GM12878 (cell line): ENCODE measurements around the gene LSM7.

Experiments used
- BACH1 ChIP-seq: fragments of 450-650 bp; IDR thresholded peaks from 2 replicates; pipeline ENCODE4 v1.6.1; 2017; ENCODE audit warnings: mild to moderate bottlenecking, borderline replicate concordance
- CTCF ChIP-seq, 3 experiments: IDR thresholded peaks in 2 of 3; conservative IDR thresholded peaks in 1 of 3; 2 replicates each; pipeline ENCODE4 v1.5.1; 2011; ENCODE audit warnings: low read depth in 3 of 3, low read length in 3 of 3, mild to moderate bottlenecking in 3 of 3, control low read depth in 2 of 3, moderate library complexity in 2 of 3, inconsistent platforms in 1 of 3, mixed read lengths in 1 of 3; ENCODE audit not compliant: control insufficient read depth in 2 of 3, insufficient read depth in 1 of 3; ENCODE audit errors: extremely low read depth in 1 of 3
- HDGF ChIP-seq: fragments of 450-650 bp; IDR thresholded peaks from 2 replicates; pipeline ENCODE4 v1.6.1; 2016; ENCODE audit warnings: antibody characterized with exemption
- POLR2A ChIP-seq: IDR thresholded peaks from 2 replicates; pipeline ENCODE4 v1.6.1; 2011; ENCODE audit warnings: low read depth, mild to moderate bottlenecking, low read length
- RFX5 ChIP-seq: IDR thresholded peaks from 2 replicates; pipeline ENCODE4 v1.6.1; 2011; ENCODE audit warnings: low read depth, low read length, improper control_type of control experiment
- SMC3 ChIP-seq: IDR thresholded peaks from 2 replicates; pipeline ENCODE4 v1.6.1; 2011; ENCODE audit warnings: low read length, improper control_type of control experiment, borderline replicate concordance

DNA sequence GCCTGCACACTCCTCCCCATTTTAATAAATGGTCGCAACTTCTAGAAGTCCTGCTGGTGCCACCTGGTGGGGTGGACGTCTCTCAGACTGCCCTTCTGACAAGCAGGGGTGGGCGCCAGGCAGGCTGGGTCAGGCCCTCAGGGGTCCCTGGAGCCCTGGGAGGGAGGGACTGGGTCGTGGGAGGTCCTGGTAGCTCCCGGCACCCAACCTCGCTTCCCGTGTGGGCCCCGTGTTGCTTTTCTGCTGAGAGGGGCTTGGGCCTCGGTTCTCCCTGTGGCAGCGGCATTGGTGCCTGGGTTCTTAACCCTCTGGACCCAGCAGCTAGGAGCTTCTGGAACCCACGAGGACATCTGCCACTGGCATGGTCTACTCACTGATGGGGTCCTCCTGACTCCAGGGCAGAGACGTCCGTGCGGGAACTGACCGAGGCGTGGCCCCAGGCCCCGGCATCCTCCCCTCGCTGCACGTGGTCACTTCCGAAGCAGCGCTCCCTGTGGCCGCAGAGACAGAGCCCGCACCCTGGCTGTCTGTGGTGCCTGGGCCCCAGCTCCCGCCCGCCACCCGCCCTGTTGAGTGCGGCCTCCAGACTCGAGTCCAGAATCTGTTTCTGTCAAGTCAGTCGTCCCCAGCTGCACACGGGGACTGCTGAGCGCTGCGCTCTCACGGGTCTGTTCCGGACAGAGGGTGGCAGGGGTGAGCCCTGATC is 25.7 kb upstream of the LSM7 start:
- TF ChIP-seq HDGF (no peak), CTCF (IDR thresholded peaks at IDR 0.05 in 2 of 3, conservative IDR thresholded peaks at IDR 0.05 in 1 of 3; ENCODE audit: control insufficient read depth in 2 of 3, extremely low read depth in 1 of 3, insufficient read depth in 1 of 3, low read depth in 3 of 3, low read length in 3 of 3) (no peak), RFX5 (no peak), BACH1 (no peak), SMC3 (no peak), POLR2A (no peak)
